Measurements from ENCODE around the gene CYB5B.

DNA sequence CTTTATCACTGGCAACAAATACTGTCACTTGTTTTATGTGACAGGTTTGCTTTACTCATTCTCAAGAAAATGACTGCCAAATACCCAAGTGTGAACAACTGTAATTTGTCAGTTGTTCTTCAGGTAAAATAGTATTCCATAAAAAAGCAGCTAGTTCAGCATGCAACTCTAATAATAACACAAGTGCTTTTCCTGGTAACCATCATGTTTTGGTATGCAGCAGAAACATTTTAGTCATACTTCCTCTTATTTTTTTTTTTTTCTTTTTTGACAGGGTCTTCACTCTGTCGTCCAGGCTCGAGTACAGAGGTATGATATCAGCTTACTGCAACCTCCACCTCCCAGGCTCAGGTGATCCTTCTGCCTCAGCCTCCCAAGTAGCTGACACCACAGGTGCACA lies 43.2 kb upstream of the CYB5B start:
- TF ChIP-seq EZH2 (IDR thresholded peaks at IDR 0.05; ENCODE audit: insufficient read depth, poor library complexity, severe bottlenecking) (no peak), EZH2phosphoT487 (IDR thresholded peaks at IDR 0.05; ENCODE audit: insufficient read depth, low read depth) (no peak)
